ENCODE results near the gene SUMO2.
"Not testable (repeated sequence)": the region's sequence is repeated elsewhere in the genome, so short reads cannot be mapped to it uniquely, and the experiment has no call there.

The SUMO2 gene

GRCh38 chr17:75144816-75145512 lies 37.8 kb downstream of the SUMO2 start:
- H3K4me3 ChIP-seq (ENCODE audit: low read depth, low read length): no peak overlapping the region
- TF ChIP-seq CTCF (IDR thresholded peaks at IDR 0.05; ENCODE audit: borderline replicate concordance, insufficient read depth, low read depth, low read length): no peak

- H3K4me3 ChIP-seq (ENCODE audit: low read depth, low read length): no peak overlapping the region
- TF ChIP-seq CTCF (IDR thresholded peaks at IDR 0.05; ENCODE audit: borderline replicate concordance, insufficient read depth, low read depth, low read length): no peak
These were observed 40.4 kb downstream of the SUMO2 start for GRCh38 chr17:75142236-75142971.

- no peak for TF ChIP-seq CTCF (IDR thresholded peaks at IDR 0.05; ENCODE audit: borderline replicate concordance, insufficient read depth, low read depth, low read length)
- no peak overlapping the region for H3K4me3 ChIP-seq (ENCODE audit: low read depth, low read length)
These were observed 44.2 kb downstream of the SUMO2 start for GRCh38 chr17:75138519-75138918.

GRCh38 chr17:75137762-75138161 lies 45.0 kb downstream of the SUMO2 start:
- H3K4me3 ChIP-seq (ENCODE audit: low read depth, low read length): not testable (repeated sequence)

- no peak overlapping the region for H3K4me3 ChIP-seq (ENCODE audit: low read depth, low read length)
- TF ChIP-seq CTCF (IDR thresholded peaks at IDR 0.05; ENCODE audit: borderline replicate concordance, insufficient read depth, low read depth, low read length): no peak
These were observed 46.8 kb downstream of the SUMO2 start for GRCh38 chr17:75135946-75136345.

- no peak overlapping the region for H3K4me3 ChIP-seq (ENCODE audit: low read depth, low read length)
- no peak for TF ChIP-seq CTCF (IDR thresholded peaks at IDR 0.05; ENCODE audit: borderline replicate concordance, insufficient read depth, low read depth, low read length)
These were observed 47.3 kb downstream of the SUMO2 start for GRCh38 chr17:75135452-75135851.

- not testable (repeated sequence) for H3K4me3 ChIP-seq (ENCODE audit: low read depth, low read length)
These were observed 49.0 kb downstream of the SUMO2 start for GRCh38 chr17:75133607-75134347.

- TF ChIP-seq CTCF (IDR thresholded peaks at IDR 0.05; ENCODE audit: borderline replicate concordance, insufficient read depth, low read depth, low read length): no peak
These were observed 49.8 kb downstream of the SUMO2 start for GRCh38 chr17:75133001-75133400.

GRCh38 chr17:75132018-75133000 lies 50.5 kb downstream of the SUMO2 start:
- H3K4me3 ChIP-seq (ENCODE audit: low read depth, low read length): peak overlapping the region; percentile 84

More at GRCh38 chr17:75133001-75133400, 49.8 kb downstream of the SUMO2 start:
- no peak overlapping the region for H3K4me3 ChIP-seq (ENCODE audit: low read depth, low read length)
